ENCODE measurements around the gene DHRS7C.
A peak's percentile ranks its signal among the peaks of the same experiment; 100 is the strongest.

DHRS7C gene

GRCh38 chr17:9802697-9803096, 11.3 kb upstream of the DHRS7C start:
- H3K27ac ChIP-seq = peak overlapping the region; percentile 20; the same call in 1 of the 2 replicates
- CTCF ChIA-PET = interaction anchor here (0.5 kb wide), 1 partner anchor 64 kb away, joined by 3 read pairs; no protein-coding TSS in a partner anchor

GRCh38 chr17:9802294-9802693, 10.9 kb upstream of the DHRS7C start:
- peak; percentile 61 for DNase-seq (ENCODE audit: low spot score)
- POLR2A ChIA-PET (ENCODE audit: low non-redundant PET) = no interaction called here
- no peak for TF ChIP-seq CTCF (conservative IDR thresholded peaks at IDR 0.05; ENCODE audit: low read depth)
- H3K27ac ChIP-seq = peak overlapping the region; percentile 20; the same call in 1 of the 2 replicates
- CTCF ChIA-PET = interaction anchor here (0.5 kb wide), 1 partner anchor 65 kb away, joined by 3 read pairs; no protein-coding TSS in a partner anchor

More at GRCh38 chr17:9802697-9803096, 11.3 kb upstream of the DHRS7C start:
- TF ChIP-seq CTCF (conservative IDR thresholded peaks at IDR 0.05; ENCODE audit: low read depth) = no peak
- POLR2A ChIA-PET (ENCODE audit: low non-redundant PET) = no interaction called here
- no peak for DNase-seq (ENCODE audit: low spot score)

- no peak for TF ChIP-seq CTCF (conservative IDR thresholded peaks at IDR 0.05; ENCODE audit: low read depth)
- no peak for DNase-seq (ENCODE audit: low spot score)
- ChIA-PET POLR2A (ENCODE audit: low non-redundant PET) (no interaction called here), CTCF (no interaction called here)
- H3K27ac ChIP-seq = no peak overlapping the region
These were observed 10.1 kb upstream of the DHRS7C start for GRCh38 chr17:9801505-9801904.

- POLR2A ChIA-PET (ENCODE audit: low non-redundant PET) = no interaction called here
- DNase-seq (ENCODE audit: low spot score) = no peak
- H3K27ac ChIP-seq = no peak overlapping the region
- CTCF ChIA-PET = no interaction called here
- no peak for TF ChIP-seq CTCF (conservative IDR thresholded peaks at IDR 0.05; ENCODE audit: low read depth)
These were observed 7.3 kb upstream of the DHRS7C start for GRCh38 chr17:9798724-9799123.

GRCh38 chr17:9798008-9798407, 6.6 kb upstream of the DHRS7C start:
- H3K27ac ChIP-seq = no peak overlapping the region
- TF ChIP-seq CTCF (conservative IDR thresholded peaks at IDR 0.05; ENCODE audit: low read depth) = no peak
- no peak for DNase-seq (ENCODE audit: low spot score)
- ChIA-PET CTCF (no interaction called here), POLR2A (ENCODE audit: low non-redundant PET) (no interaction called here)

- ChIA-PET POLR2A (ENCODE audit: low non-redundant PET) (no interaction called here), CTCF (interaction anchor here (0.6 to 0.7 kb wide), 3 partner anchors 20 to 957 kb away, joined by 3 to 4 read pairs (median 3); no protein-coding TSS in a partner anchor)
- H3K27ac ChIP-seq = no peak overlapping the region
- peak; percentile 58 for DNase-seq (ENCODE audit: low spot score)
- no peak for TF ChIP-seq CTCF (conservative IDR thresholded peaks at IDR 0.05; ENCODE audit: low read depth)
These were observed 919 bp upstream of the DHRS7C start for GRCh38 chr17:9792181-9792840.
